Ishikawa (cell line): ENCODE results near the gene BHLHA15.

Experiments
- CEBPB ChIP-seq: IDR thresholded peaks from 2 replicates; pipeline ENCODE4 v1.6.1; 2012
- EP300 ChIP-seq: IDR thresholded peaks from 2 replicates; pipeline ENCODE4 v1.6.1; 2012; ENCODE audit warnings: borderline replicate concordance
- FOXM1 ChIP-seq: IDR thresholded peaks from 2 replicates; pipeline ENCODE4 v1.6.1; 2012; ENCODE audit warnings: low read depth, borderline replicate concordance
- MAX ChIP-seq: IDR thresholded peaks from 2 replicates; pipeline ENCODE4 v1.6.1; 2012
- NFIC ChIP-seq: IDR thresholded peaks from 2 replicates; pipeline ENCODE4 v1.6.1; 2012
- RAD21 ChIP-seq: IDR thresholded peaks from 2 replicates; pipeline ENCODE4 v1.6.1; 2012; ENCODE audit warnings: low read depth
- TCF12 ChIP-seq: IDR thresholded peaks from 2 replicates; pipeline ENCODE4 v1.6.1; 2012; ENCODE audit warnings: low read depth
- TEAD4 ChIP-seq: IDR thresholded peaks from 2 replicates; pipeline ENCODE4 v1.6.1; 2012
- USF1 ChIP-seq: IDR thresholded peaks from 2 replicates; pipeline ENCODE4 v1.6.1; 2012
- YY1 ChIP-seq: IDR thresholded peaks from 2 replicates; pipeline ENCODE4 v1.6.1; 2012; ENCODE audit warnings: low read depth
- ZBTB7A ChIP-seq: IDR thresholded peaks from 2 replicates; pipeline ENCODE4 v1.6.1; 2012; ENCODE audit warnings: low read depth

- TF ChIP-seq MAX (no peak), FOXM1 (no peak), YY1 (no peak), CEBPB (no peak), NFIC (no peak), USF1 (no peak), EP300 (no peak), TCF12 (no peak), ZBTB7A (no peak), TEAD4 (no peak), RAD21 (no peak)
Measured at GRCh38 chr7:98215561-98216495, 4.6 kb downstream of the BHLHA15 start.
